Measurements from ENCODE around the gene ZNF385B.

The ZNF385B gene

GRCh38 chr2:179536185-179536584, 325.2 kb downstream of the ZNF385B start:
- TF ChIP-seq POLR2AphosphoS5 (IDR thresholded peaks at IDR 0.05; ENCODE audit: low read depth, low read length) (no peak), TAF1 (IDR thresholded peaks at IDR 0.05; ENCODE audit: borderline replicate concordance, low read depth, low read length) (no peak), POLR2A (IDR thresholded peaks at IDR 0.05; ENCODE audit: low read depth, low read length) (no peak)
- DNase-seq (ENCODE audit: insufficient read length), result no peak
- FAIRE-seq, result no peak

DNA sequence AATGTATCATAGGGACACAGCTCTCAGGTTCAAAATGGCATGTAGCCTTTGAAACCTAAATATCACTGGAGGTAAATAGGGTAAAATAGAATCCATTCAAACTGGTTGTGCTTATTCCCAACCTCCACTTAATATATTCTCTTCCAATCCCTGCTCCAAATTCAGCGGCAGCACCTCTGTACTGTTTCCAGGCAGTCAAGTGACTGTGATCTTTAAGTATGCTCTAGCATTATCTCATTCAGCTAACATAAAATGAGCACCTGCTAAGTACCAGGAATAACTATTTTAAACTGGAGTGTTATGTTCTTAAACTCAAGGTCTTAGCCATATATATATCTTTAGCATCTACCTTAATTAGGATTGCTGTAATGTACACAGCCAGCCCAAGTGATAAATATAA, 327.5 kb downstream of the ZNF385B start:
- DNase-seq (ENCODE audit: insufficient read length) (no peak), FAIRE-seq (no peak)
- no peak for TF ChIP-seq POLR2A (IDR thresholded peaks at IDR 0.05; ENCODE audit: low read depth, low read length)
- TF ChIP-seq TAF1 (IDR thresholded peaks at IDR 0.05; ENCODE audit: borderline replicate concordance, low read depth, low read length), result no peak
- TF ChIP-seq POLR2AphosphoS5 (IDR thresholded peaks at IDR 0.05; ENCODE audit: low read depth, low read length), result no peak

DNA sequence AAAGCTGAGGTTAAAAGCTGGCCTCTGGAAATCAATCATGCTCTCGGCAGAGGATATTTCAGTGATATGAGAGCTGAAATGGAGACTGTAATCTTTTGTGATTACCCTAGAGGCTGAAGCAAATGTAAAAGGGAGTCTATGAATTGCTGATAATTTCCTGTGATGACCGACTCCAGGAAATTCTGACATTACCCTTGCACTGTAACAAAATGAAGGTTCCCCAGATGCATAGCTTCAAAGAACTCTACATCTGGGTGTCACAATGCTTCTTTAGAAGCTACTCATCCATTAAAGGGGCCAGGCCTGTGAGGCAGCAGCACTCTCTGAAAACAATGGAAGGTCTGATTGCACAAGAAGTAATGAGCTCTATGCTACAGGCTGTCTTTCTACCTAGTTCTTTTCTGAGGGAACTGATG, 328.5 kb downstream of the ZNF385B start:
- FAIRE-seq (no peak), DNase-seq (ENCODE audit: insufficient read length) (no peak)
- TF ChIP-seq POLR2AphosphoS5 (IDR thresholded peaks at IDR 0.05; ENCODE audit: low read depth, low read length) (no peak), POLR2A (IDR thresholded peaks at IDR 0.05; ENCODE audit: low read depth, low read length) (no peak), TAF1 (IDR thresholded peaks at IDR 0.05; ENCODE audit: borderline replicate concordance, low read depth, low read length) (no peak)

DNA sequence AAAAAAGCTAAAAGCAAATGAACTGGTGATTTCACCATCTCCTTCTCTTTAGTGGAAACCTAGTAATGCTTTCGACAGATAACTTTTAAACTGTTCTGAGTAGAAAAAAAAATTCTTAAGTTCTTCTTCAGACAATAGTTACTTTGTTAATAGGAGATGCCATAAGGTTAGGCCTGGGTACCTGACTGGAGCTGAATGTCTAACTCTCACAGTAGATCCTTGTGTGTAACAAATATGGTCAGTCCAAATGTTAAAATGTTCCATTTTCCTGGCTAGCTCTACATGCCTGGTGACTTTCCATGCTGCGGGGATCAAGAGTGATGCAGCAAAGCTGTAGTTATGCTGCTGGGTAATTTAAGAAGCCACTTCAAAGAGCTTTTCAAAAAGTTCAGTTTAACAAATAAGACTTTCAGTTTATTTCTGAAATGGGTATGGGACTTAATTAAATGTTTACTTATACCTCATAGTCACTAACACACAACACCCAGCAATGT, 332.8 kb downstream of the ZNF385B start:
- TF ChIP-seq POLR2AphosphoS5 (IDR thresholded peaks at IDR 0.05; ENCODE audit: low read depth, low read length) (no peak), POLR2A (IDR thresholded peaks at IDR 0.05; ENCODE audit: low read depth, low read length) (no peak), TAF1 (IDR thresholded peaks at IDR 0.05; ENCODE audit: borderline replicate concordance, low read depth, low read length) (no peak)
- FAIRE-seq, result no peak

DNA sequence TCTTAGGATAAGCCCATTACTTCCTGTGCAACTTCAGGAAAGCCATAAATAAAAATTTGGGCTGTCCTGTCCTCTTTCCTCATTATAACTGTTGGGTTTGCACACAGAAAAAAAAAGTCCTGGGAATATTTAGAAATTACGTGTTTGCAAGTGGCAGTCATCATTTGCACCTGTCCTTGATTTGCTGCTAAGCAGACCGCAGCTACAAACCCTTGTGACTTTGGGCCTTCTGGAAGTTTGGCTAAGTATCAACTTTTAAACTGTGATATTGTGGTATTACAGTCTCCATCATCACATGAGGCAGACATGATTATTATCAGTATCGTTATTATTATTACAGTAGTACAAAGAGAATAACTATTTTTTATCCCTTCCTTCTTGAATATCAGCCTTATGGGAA, 336.1 kb downstream of the ZNF385B start:
- FAIRE-seq, result no peak
- no peak for DNase-seq (ENCODE audit: insufficient read length)
- TF ChIP-seq POLR2A (IDR thresholded peaks at IDR 0.05; ENCODE audit: low read depth, low read length) (no peak), POLR2AphosphoS5 (IDR thresholded peaks at IDR 0.05; ENCODE audit: low read depth, low read length) (no peak), TAF1 (IDR thresholded peaks at IDR 0.05; ENCODE audit: borderline replicate concordance, low read depth, low read length) (no peak)

More for the DNA sequence above, 332.8 kb downstream of the ZNF385B start:
- DNase-seq (ENCODE audit: insufficient read length), result no peak

GRCh38 chr2:179524809-179525339, 336.5 kb downstream of the ZNF385B start:
- TF ChIP-seq POLR2A (IDR thresholded peaks at IDR 0.05; ENCODE audit: low read depth, low read length), result no peak
- TF ChIP-seq TAF1 (IDR thresholded peaks at IDR 0.05; ENCODE audit: borderline replicate concordance, low read depth, low read length), result no peak
- TF ChIP-seq POLR2AphosphoS5 (IDR thresholded peaks at IDR 0.05; ENCODE audit: low read depth, low read length), result no peak
- FAIRE-seq, result no peak
- DNase-seq (ENCODE audit: insufficient read length), result no peak

DNA sequence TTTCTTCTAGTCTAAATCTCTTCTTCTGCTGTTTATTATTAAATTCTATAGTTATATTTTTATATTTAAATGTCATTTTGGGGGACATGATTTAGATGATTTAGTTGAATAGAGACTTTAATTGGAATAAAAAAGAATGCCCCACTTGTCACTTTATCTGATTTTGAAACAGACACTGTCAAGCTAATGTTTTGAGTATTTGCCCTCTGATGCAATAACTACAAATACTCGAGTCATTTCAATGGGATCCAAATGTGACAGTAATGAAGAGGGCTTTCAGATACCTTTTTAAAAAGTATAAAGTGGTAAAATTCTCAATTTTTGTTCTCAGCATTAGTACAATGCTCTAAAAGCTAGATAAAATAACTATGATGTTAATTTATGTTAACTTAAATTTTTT, 339.5 kb downstream of the ZNF385B start:
- DNase-seq (ENCODE audit: insufficient read length), result no peak
- FAIRE-seq, result no peak
- TF ChIP-seq POLR2A (IDR thresholded peaks at IDR 0.05; ENCODE audit: low read depth, low read length) (no peak), POLR2AphosphoS5 (IDR thresholded peaks at IDR 0.05; ENCODE audit: low read depth, low read length) (no peak), TAF1 (IDR thresholded peaks at IDR 0.05; ENCODE audit: borderline replicate concordance, low read depth, low read length) (no peak)

DNA sequence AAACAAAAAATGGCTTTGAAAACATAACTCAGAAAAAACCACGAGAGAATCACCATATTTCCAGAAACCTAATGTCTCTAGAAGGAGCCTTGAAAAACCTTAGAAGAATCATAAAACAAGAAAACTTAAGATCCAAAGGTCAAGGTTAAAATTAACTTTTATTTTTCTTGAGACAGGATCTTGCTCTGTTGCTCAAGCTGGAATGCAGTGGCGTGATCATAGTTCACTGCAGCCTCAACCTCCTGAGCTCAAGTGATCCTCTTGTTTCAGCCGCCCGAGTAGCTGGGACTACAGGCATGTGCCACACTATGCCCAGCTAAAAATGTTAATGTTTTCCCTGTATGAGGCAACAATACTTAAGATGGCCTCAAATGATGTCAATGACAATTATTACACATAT, 342.6 kb downstream of the ZNF385B start:
- no peak for FAIRE-seq
- DNase-seq (ENCODE audit: insufficient read length), result no peak
- TF ChIP-seq POLR2AphosphoS5 (IDR thresholded peaks at IDR 0.05; ENCODE audit: low read depth, low read length) (no peak), POLR2A (IDR thresholded peaks at IDR 0.05; ENCODE audit: low read depth, low read length) (no peak), TAF1 (IDR thresholded peaks at IDR 0.05; ENCODE audit: borderline replicate concordance, low read depth, low read length) (no peak)

GRCh38 chr2:179513181-179513580, 348.2 kb downstream of the ZNF385B start:
- FAIRE-seq (no peak), DNase-seq (ENCODE audit: insufficient read length) (no peak)
- TF ChIP-seq TAF1 (IDR thresholded peaks at IDR 0.05; ENCODE audit: borderline replicate concordance, low read depth, low read length), result no peak
- no peak for TF ChIP-seq POLR2A (IDR thresholded peaks at IDR 0.05; ENCODE audit: low read depth, low read length)
- TF ChIP-seq POLR2AphosphoS5 (IDR thresholded peaks at IDR 0.05; ENCODE audit: low read depth, low read length), result no peak

- FAIRE-seq, result no peak
- no peak for TF ChIP-seq TAF1 (IDR thresholded peaks at IDR 0.05; ENCODE audit: borderline replicate concordance, low read depth, low read length)
- no peak for TF ChIP-seq POLR2A (IDR thresholded peaks at IDR 0.05; ENCODE audit: low read depth, low read length)
- TF ChIP-seq POLR2AphosphoS5 (IDR thresholded peaks at IDR 0.05; ENCODE audit: low read depth, low read length), result no peak
Observed at GRCh38 chr2:179512281-179513035, 349.0 kb downstream of the ZNF385B start.

GRCh38 chr2:179511105-179511789, 350.2 kb downstream of the ZNF385B start:
- no peak for DNase-seq (ENCODE audit: insufficient read length)
- FAIRE-seq, result no peak

More at GRCh38 chr2:179512281-179513035, 349.0 kb downstream of the ZNF385B start:
- no peak for DNase-seq (ENCODE audit: insufficient read length)

More at GRCh38 chr2:179511105-179511789, 350.2 kb downstream of the ZNF385B start:
- TF ChIP-seq POLR2AphosphoS5 (IDR thresholded peaks at IDR 0.05; ENCODE audit: low read depth, low read length), result no peak
